NCI-H1092 treated with DMSO at 0.1 percent for 48 hours (cell line): ENCODE measurements around the gene UGT3A1.
"Not testable (repeated sequence)": the region's sequence is repeated elsewhere in the genome, so short reads cannot be mapped to it uniquely, and the experiment has no call there.

ENCODE experiments used
- DNase-seq: peaks from one replicate; lab custom pipeline; 2025; lab: John Stamatoyannopoulos, UW

UGT3A1 gene, protein sequence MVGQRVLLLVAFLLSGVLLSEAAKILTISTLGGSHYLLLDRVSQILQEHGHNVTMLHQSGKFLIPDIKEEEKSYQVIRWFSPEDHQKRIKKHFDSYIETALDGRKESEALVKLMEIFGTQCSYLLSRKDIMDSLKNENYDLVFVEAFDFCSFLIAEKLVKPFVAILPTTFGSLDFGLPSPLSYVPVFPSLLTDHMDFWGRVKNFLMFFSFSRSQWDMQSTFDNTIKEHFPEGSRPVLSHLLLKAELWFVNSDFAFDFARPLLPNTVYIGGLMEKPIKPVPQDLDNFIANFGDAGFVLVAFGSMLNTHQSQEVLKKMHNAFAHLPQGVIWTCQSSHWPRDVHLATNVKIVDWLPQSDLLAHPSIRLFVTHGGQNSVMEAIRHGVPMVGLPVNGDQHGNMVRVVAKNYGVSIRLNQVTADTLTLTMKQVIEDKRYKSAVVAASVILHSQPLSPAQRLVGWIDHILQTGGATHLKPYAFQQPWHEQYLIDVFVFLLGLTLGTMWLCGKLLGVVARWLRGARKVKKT

DNA sequence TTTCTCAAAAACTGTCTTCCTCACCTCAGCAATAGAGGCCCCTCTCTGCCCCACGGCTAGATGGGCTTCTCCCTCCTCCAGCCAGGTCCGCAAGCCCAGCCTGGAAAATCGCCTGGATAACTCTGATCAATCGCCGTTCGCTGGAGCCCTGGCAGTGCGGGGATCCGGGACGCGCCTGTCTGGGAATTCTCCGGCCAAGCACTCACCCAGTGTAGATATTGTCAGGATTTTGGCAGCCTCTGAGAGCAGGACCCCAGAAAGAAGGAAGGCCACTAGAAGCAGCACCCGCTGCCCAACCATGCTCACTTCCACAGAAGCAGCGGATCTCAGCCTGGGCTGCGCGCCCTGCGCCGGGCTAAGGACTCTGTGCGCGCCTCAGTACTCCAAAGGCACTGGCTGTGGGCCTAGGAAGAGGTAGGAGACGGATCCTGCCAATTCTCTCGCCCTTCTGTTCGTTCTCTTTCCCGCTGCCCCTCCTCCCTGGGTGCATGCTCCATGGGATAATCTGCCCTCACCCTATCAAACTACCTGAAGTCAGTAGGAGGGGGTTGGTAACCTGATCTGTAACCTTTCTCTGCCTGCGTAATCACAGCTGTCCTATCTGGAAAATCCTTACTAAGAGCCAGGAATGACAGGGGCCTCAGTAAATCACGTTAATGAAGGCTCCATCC is at the start of gene UGT3A1:
UGT3A1 (minus strand) TSS at position 450 of the 671 bp plus-strand sequence; CDS start at position 300, 150 bp downstream.
- DNase-seq: peak; percentile 19

DNA sequence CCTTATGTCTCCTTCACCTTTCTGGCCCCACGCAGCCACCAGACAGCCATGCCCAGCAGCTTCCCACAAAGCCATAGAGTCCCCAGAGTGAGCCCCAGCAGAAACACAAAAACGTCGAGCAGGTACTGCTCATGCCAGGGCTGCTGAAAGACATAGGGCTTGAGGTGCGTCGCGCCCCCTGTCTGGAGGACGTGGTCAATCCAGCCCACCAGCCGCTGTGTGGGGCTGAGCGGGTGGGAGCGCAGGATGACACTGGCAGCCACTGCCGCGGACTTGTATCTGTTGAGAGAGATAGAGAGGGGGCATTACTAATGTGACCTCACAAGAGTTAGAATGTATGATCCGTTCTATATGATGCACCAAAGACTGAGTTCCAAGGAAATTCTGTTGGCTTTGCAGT is 44.5 kb upstream of the UGT3A1 start:
- no peak for DNase-seq

DNA sequence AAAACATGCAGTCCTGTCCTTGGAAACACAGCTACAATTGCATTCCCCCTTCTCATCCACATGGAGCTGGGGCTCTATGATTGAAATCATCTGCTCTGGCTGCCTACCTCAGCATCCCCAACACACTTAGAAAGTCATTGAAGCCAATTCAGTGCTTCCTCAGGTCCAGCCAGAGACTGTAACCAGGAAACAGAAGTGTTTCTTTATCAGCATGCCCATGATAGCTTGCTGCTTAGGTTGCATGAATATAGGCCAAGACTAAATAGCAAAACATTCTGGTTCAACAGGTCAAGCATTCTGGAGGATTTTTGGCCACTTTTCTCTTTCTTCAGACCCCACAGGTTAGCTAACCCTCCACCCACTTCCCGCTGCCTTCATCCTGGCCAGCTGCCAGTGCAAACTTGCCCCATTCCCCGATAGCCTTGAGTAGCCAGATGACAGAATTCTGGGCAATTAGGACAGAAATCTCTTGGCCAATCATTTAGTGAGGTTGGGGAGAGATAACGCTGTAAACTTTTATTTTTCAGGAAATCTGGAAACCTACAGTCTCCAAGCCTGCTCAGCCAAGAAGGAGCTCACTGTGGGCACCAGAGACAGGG is 43.4 kb upstream of the UGT3A1 start:
- not testable (repeated sequence) for DNase-seq

DNA sequence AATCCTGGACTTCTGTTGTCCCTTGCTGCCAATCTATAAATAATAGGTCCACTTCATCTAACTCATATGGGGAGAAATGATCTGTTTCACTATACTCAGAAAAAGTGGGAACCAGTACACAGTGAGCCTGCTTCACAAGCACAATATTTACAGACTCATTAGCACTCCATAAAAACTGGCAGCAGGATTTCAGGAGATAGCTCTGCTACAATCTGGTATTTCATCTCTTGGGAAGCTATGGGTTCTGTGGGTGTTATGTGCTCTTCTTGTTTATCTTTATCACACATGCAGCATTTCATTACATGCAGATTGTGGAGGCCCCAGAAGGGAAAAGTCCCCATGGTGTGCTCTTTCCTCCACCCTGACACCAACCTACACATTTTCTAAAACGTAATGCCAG is 42.3 kb upstream of the UGT3A1 start:
- no peak for DNase-seq

DNA sequence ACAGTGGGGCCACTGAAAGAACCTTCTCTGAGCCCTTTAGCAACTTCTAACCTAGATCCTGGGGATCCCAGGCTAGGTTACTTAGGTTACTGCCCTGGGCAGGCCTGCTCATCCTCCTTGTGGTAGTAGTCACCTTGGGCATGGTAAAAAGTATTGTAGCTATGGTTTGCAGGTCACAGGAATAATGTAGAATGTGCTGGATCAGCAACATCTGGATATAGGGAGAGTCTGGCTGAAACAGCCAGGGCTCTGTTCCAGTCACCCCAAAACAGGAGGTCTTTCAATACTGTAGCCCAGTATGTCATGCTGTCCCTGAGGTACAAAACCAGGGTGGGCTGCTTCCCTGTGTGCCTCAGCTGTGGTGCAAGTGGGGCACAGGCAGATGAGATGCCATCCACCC is 41.9 kb upstream of the UGT3A1 start:
- no peak for DNase-seq

DNA sequence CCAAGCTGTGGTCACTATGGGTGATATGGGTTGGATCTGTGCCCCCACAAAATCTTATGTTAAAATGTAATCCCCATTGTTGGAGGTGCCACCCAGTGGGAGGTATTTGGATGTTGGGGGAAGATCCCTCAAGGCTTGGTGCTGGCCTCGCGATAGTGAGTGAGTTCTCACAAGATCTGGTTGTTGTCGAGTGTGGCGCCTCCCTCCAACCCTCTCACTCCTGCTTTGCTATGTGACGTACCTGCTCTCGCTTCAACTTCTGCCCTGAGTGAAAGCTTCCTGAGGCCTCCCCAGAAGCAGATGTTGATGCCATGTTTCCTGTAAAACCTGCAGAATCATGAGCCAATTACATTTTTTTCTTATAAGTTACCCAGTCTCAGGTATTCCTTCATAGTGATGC is 40.0 kb upstream of the UGT3A1 start:
- DNase-seq: no peak

DNA sequence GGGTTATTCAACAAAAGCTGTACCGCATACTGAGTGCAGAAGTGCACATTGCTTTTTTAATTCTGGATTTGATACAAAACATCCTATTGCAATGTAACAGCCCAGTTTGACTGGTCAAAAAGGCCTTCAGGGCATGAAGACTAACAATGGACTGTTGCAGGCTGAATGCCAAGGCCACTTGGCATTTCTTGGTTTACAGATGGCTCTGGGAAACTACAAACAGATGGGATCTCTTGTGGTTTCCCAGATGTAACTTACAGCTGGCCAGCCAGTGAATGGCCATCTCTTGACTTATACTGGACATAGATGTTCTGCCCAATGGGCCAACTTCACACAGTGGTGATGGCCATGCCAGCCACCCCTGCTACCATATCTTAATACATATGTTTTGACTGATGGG is 38.7 kb upstream of the UGT3A1 start:
- no peak for DNase-seq

DNA sequence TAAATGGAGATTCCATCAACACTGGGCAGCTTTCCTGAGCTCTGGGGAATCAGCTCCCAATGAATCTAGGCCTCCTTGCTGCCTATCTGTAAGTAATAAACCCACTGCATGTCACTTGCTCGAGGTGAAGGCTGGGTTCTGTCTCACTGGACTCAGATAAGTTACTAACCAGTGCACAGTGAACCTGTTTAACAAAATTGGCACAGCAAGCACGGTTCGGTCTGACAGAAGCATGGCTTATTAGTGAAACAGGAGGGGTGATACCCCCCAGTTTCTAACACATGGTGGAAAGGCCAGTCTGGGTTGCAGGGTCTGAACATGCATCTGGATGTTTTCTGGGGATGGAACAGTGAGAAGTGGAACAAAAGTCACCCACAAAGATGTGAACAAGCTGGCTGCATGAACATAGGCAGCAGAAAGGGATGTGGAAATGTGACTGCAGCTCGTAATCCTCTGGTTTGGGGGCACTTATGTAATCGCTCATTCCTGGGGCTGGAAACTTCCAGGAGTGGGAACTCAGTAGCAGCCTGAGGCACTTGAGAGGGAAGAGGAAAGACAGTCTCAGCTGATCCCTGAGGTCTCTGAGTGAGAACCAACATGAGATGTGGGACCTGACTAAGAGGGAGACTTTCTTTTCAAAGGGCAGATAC is 37.8 kb upstream of the UGT3A1 start:
- no peak for DNase-seq

DNA sequence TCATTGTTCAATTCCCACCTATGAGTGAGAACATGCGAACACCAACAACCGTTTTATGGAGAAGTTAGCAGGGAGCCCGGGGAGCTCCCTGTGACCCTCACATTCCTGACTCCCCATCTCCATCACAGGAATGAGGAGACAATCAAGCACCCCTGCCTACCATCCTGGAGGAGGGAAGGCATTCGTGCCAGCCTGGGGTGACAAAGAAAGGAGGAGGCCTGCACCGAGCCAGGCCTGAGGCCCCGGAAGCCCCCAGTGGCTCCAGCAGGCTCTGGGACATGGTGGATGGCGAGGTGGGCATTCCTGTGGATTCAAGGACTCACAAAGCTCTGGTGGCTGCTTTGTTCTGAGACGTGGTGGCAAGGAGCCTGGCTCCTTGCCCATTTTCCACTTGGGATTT is 36.5 kb upstream of the UGT3A1 start:
- no peak for DNase-seq

DNA sequence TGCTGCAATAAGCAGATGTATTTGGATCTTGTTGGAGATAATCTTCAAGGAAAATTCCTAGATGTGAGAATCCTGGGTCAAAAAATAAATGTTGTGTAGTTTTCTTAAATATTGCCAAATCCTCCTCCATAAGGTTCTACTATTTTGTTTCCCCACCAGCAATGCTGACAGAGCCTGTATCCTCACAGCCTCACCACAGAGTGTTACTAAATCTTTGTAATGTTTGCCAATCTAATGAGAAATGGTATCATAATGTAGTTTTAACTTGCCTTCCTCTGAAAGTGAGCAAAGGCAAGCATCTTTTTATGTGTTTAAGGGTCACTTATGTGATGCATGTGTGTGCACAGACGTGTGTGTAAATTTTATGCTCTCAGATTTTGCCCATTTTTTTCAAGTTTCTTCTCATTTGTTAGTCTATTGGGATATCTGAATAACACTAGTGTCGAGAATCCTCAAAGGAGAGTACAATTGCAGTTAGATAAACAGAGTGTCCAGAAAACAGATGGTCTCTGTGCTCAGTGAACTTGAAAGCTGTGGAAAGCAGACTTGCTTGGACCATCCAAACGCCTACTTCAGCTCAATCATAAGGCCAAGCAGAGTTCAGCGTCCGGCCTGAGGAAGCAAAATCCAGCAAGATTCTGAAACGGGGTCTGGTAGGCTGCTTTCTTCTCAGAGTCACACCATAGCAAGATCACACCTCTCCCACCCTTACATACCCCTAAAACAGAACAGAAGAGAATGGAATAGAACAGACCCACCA is 35.7 kb upstream of the UGT3A1 start:
- no peak for DNase-seq

DNA sequence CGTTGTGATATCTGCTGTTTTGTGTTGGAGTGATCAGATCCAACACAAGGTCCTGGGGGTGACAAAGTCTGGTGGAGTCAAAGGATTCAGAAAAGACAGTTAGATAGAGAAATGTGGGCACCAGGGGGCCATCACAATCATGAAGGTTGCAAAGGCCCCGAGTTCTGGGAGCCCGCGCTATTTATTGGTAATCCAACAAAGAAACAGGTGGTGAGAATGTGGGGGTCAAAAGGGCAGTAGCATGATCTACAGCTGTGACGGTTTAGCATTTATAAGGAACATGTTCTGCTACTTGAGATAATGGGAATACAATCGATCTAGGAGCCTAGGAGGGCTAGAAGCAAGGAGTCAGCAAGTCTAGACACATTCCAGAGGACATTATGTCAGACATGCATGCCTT is 31.1 kb upstream of the UGT3A1 start:
- not testable (repeated sequence) for DNase-seq

DNA sequence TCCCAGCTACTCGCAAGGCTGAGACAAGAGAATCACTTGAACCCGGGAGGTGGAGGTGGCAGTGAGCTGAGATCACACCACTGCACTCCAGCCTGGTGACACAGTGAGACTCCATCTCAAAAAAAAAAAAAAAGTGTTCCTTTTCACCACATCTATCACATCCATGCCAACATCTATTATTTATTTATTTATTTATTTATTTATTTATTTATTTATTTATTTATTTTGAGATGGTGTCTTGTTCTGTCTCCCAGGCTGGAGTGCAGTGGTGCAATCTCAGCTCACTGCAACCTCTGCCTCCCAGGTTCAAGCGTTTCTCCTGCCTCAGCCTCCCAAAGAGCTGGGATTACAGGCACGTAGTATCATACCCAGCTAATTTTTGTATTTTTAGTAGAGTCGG is 28.4 kb upstream of the UGT3A1 start:
- DNase-seq: not testable (repeated sequence)

DNA sequence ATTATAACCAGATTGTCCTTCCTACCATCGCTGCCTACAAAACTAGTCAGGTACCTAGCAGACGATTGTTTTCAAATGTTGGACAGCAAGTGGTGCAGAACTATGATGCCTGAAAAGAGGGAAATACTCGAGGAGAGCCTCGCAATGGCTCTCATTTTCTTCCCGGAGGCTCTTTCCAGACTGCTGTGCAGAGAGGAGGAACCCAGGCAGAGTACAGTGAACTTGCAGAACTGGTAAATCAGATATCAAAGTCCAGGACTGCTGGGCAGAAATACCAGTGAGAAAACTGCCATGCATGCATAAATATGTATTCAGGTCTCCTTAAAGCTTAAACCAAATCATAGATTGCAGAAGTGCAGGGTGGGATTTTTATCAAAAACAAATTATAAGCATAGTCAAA is 26.4 kb upstream of the UGT3A1 start:
- DNase-seq: no peak

DNA sequence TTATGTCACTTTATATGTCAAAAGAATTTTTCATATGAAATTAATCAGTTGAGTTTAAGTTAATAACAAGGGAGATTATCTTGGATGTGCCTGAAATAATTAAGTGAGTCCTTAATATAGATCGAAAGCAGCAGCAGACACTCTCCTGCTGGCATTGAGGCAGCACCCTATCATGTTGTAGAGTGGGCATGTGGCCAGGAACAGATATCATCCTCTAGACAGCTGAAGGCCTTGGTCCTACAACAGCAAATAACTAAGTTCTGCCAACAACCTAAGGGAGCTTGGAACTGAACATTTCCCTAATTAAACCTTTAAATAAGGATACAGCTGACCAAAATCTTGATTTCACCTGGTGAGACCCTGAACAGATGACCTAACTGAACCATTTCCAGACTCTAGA is 25.8 kb upstream of the UGT3A1 start:
- no peak for DNase-seq

DNA sequence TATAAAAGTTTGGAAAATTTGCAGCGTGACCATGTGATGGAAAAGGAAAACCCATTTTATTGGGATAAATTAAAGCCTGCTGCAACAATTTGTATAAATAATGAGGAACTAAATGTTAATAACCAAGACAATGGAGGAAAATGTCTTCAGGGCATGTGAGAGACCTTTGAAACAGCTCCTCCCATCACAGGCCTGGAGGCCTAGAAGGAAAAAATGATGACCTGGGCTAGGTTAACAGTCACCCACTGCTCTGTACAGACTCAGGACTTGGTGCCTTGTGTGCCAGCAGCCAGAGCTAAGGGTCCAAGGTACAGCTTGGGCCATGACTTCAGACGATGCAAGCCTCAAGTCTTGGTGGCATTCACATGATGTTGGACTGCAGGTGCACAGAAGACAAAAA is 22.0 kb upstream of the UGT3A1 start:
- DNase-seq: no peak

DNA sequence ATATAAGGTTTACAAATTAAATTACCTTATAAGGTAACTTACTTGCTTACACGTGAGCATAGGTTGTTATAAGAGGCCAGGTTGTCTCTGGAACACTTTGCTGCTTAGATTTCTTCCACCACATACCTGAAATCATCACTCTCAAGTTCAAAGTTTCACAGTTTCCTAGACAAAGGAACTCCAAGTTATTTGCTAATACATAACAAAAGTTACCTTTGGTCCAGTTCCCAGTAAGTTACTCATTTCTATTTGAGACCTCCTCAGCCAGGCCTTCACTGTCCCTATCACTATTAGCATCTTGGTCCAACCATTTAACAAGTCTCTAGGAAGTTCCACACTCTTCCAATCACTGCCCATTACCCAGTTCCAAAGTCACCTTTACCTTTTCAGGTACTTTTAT is 18.5 kb upstream of the UGT3A1 start:
- DNase-seq: no peak

DNA sequence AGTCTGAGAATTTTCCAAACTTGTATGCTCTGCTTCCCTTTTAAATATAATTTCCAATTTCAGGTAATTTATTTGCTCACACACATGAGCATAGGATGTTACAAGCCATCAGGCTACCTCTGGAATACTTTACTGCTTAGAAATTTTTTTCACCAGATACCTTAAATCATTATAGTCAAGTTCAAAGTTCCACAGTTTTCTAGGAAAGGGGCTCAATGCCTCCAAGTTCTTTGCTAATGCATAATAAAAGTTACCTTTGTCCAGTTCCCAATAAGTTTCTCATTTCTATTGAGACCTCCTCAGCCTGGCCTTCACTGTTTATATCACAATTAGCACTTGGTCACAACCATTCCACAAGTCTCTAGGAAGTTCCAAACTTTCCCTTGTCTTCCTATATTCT is 16.2 kb upstream of the UGT3A1 start:
- no peak for DNase-seq

DNA sequence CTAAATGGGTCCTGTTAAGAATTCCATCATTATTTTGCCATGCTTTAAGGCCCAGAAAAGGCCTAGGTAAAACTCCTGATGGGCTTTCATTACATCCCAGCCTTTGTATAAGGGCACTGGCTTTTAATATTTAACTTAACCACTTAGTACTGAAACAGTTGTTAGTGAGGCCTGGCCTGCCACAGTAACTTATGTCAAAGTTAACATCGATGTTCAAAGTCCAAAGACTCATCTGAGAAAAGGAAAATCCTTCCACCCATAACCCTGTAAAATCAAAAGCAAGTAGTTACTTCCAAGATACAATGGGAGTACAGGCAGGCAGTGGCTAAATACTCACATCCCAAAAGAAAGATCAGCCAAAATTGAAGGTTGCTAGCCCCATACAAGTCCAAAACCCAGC is 15.0 kb upstream of the UGT3A1 start:
- DNase-seq: no peak

DNA sequence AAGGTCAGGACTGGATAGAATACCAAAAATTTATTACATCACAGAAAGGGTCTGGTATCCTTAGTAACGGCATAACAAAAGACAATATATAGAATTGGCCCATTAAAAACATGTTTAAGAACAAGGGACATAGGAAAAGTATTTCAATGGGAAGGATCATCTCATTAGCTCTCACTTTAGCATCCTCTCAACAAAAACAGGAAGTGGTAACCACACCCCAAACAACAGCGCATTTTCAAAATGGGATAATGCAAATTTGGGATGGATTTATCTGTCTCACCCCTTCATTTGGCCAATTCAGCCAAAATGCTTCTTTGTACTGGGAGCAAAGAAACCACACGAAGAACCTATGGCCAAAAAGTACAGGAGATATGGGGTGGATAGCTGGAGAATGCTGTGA is 9.8 kb upstream of the UGT3A1 start:
- DNase-seq: no peak

DNA sequence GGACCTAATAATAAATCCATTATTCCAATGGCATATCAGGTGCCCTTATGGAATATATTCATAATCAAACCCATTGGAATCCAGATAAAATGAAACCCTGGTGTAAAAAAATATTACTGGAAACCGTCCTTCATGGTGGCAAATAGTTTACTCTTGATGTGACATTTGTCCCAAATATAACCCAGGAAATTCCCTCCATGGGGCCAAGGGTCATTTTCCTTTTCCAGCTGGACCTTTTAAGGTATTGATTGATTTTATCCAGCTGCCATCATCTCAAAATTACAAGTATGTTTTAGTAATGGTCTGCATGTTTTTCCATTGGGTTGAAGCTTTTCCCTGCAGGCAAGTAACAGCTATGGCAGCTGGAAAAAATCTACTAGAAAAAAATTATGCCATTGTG is 8.4 kb upstream of the UGT3A1 start:
- DNase-seq: no peak

DNA sequence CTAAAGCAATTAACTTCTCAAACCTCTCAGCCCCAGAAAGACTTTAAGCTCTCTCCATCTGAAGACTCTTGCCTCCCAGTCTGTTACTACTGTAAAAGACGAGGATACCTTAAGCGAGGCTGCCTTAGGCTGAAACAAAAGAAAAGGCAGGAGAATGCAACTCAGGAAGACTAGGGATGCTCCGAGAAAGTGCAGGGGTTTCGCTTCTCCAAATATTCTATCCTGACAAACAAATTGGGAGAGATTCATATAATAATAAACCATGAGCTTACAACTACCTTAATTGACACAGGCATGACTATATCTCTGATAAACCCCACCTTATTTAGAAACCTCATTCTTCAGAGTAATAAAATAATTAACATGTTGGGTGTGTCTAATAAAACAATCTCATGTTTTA is 4.9 kb upstream of the UGT3A1 start:
- DNase-seq: no peak

DNA sequence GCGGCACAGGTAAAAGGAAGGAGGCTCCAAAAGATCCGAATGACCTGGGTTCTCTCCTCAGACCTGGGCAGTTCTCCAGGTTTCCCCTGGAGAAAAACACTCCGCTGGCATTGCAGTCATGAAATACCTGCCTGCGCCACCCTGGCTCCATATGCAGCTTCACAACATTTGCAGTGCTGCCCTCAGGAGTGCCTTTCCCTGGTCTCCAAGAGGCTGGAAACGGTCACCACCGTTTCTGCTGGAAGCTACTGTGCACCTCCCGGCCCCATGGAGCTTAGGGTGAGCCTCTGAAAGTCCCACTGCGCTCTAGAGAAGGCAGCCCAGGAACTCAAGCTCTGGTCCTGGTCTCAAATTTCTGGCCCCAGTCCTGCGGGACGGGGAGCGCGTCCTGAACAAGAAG is 670 bp downstream of the UGT3A1 start:
- DNase-seq: no peak
